ENCODE data around the gene NPTX1. TPM values are rescaled to one million over a fixed set of nuclear protein-coding genes. Genes with fewer than 3 reads are reported as not detected.

Gene NPTX1
- total and polyA plus RNA-seq, 2 of the 13 experiments (the other 11 are each of a cell fraction or from before 2014, with no cell fraction given): 0.01 TPM; not detected in 1

DNA sequence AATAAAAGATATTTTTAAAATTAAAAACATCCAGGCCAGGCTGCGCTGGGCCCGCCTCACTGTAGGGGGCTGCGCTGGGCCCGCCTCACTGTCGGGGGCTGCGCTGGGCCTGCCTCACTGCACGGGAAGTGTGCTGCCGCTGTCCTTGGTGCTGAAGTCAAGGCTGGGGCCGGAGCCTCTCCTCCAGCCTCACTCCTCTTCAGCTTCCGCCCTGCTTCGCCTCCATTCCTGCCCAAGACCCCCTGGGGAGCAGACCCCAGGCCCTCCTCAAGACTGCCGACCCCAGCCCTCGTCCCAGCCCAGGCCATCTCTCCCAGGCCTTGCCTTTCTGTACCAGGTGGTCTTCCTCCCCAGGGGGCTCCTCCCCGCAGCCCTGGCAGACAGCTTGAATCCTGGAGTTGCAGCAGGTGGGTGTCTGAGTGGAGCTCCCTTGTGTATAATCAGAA lies 35.3 kb downstream of the NPTX1 start (continued):
- TF ChIP-seq SIX1 (CRISPR knock-in tag; IDR thresholded peaks at IDR 0.05; ENCODE audit: borderline replicate concordance) (0 out of 2 replicates have a peak, but pooled peaks have one; percentile 28), NCOR1 (IDR thresholded peaks at IDR 0.05; ENCODE audit: borderline replicate concordance, low read length) (no peak), KIAA2018 (CRISPR knock-in tag; IDR thresholded peaks at IDR 0.05; ENCODE audit: borderline replicate concordance) (no peak), HIC2 (CRISPR knock-in tag; IDR thresholded peaks at IDR 0.05; ENCODE audit: low read depth) (no peak; the same call in 1 of the 2 replicates), CREBL2 (CRISPR knock-in tag; IDR thresholded peaks at IDR 0.05; ENCODE audit: borderline replicate concordance) (no peak), FOXO1 (CRISPR knock-in tag; IDR thresholded peaks at IDR 0.05) (peak; percentile 70)
- TF ChIP-seq, protein P1, sequence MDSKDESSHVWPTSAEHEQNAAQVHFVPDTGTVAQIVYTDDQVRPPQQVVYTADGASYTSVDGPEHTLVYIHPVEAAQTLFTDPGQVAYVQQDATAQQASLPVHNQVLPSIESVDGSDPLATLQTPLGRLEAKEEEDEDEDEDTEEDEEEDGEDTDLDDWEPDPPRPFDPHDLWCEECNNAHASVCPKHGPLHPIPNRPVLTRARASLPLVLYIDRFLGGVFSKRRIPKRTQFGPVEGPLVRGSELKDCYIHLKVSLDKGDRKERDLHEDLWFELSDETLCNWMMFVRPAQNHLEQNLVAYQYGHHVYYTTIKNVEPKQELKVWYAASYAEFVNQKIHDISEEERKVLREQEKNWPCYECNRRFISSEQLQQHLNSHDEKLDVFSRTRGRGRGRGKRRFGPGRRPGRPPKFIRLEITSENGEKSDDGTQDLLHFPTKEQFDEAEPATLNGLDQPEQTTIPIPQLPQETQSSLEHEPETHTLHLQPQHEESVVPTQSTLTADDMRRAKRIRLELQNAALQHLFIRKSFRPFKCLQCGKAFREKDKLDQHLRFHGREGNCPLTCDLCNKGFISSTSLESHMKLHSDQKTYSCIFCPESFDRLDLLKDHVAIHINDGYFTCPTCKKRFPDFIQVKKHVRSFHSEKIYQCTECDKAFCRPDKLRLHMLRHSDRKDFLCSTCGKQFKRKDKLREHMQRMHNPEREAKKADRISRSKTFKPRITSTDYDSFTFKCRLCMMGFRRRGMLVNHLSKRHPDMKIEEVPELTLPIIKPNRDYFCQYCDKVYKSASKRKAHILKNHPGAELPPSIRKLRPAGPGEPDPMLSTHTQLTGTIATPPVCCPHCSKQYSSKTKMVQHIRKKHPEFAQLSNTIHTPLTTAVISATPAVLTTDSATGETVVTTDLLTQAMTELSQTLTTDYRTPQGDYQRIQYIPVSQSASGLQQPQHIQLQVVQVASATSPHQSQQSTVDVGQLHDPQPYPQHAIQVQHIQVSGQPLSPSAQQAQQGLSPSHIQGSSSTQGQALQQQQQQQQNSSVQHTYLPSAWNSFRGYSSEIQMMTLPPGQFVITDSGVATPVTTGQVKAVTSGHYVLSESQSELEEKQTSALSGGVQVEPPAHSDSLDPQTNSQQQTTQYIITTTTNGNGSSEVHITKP (CRISPR knock-in tag; IDR thresholded peaks at IDR 0.05; ENCODE audit: low read depth): 0 out of 2 replicates have a peak, but pooled peaks have one; percentile 62
